Activated T-helper 1 cell treated with anti-CD3 and anti-CD28 coated beads, Interleukin-2, amount 50 U/mL, for 16 hours (primary cell): ENCODE results near the gene NECAB3.

Experiments
- DNase-seq, 2 donors: peaks; one replicate each; pipeline ENCODE4 v3.0.0-alpha.2; 2020; ENCODE audit warnings: low read depth in 1 of 2, low spot score in 1 of 2

The NECAB3 gene

DNA sequence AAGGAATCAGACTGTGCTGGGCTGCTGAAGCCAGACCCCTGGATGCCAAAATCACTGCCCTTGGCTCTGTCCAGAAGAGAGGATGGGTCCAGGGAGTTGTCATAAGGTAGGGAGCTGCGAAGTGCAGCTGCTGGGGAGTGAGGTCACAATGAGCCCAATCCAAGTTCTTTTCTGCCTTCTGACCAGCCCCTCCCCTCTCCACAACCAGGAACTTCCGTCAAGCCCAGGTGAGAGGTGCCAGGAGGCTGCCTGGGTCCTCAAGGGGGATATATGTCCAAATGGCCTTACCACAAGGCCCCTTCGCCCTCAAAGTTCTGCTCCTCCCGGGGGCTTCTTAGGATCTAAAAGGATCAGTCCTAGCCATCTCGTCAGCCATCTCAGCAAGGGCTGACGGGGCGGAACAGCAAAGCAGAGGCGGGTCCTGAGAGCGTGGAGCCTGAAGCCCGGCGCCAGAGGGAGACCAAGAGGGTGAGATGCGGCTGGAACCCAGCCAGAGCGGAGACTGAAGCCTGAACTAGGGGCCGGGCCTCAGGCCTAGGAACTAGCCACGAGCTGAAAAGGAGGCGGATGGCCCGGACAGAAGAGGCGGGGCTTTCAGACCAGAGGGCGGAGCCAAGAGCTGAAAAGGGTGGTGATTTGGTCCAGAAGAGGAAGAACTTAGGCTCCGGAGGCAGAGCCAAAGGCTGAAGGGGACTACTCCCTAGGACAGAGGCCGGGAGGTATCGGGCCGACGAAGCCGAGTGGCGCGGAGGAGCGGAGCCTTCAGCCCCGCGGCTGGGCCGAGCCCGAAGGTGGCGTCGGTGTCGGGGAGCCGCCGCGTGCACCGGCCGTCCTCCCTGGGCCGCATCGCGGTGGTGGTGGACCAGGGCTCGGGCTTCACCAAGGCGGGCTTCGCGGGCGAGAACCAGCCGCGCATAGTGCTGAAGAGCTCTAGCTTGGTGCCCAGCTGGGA is 7.7 kb downstream of the NECAB3 start, which contains the start of gene ACTL10:
ACTL10 (plus strand) TSS at position 651 of the 952 bp plus-strand sequence. CDS start 555 bp downstream, outside the sequence.
- DNase-seq: peak; percentile 54 to 68

DNA sequence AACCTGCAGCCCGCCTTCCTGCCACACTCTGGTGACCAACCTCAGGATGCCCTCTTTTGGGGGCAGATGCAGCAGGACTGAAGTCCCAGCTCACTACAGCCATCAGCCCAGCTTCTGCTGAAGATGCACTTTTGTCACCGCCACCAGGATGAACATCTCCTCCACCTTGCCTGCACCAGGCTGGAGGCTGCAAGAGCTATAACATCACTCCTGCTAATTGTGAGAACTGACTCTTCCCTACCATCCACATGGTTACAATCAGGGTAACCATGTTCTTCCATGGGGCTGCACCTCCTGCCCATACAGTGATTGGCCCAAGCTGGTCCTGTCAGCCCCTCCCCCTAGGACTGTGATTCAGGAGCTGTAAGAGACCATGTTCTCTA is 9.5 kb downstream of the NECAB3 start:
- DNase-seq: no peak

DNA sequence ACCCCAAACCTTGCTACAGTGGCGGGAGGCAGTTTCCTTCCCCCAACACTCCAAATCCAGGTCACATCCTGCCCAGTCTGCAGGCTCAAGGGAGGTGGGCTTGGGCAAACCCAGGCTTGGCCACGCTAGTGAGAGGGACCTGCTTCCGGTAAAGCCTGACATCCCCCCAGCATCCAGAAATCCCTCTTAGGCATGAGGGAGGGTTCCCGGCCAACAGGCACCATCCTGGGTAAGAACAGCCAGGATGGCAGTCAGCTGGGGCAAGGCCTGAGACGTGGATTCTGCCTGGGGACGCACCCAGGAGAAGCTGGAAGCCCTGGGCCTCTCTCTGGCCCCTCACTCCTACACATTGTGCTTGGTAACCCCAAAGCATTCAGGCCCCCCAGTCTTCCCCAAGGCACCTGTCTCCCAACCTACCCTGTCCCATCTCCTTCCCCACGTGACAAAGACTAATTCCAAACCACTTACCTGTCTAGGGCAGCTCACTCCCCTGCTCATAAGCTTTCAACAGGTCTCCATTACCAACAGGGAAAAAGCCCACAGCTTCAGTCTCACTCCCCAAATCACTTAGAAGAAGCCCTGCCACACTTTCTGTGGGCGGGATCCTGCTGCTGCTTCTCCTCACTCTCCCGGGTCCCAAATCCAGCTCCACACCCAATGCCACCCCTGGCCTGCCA is 10.0 kb downstream of the NECAB3 start:
- no peak for DNase-seq

- DNase-seq: peak; percentile 69 to 79
Measured at GRCh38 chr20:33663161-33664084, 10.8 kb downstream of the NECAB3 start.

GRCh38 chr20:33662172-33662571 is 12.1 kb downstream of the NECAB3 start, which contains the start of gene C20orf144:
C20orf144 (plus strand) TSS chr20:33662327; CDS start chr20:33662346, 19 bp downstream.
- no peak for DNase-seq

DNA sequence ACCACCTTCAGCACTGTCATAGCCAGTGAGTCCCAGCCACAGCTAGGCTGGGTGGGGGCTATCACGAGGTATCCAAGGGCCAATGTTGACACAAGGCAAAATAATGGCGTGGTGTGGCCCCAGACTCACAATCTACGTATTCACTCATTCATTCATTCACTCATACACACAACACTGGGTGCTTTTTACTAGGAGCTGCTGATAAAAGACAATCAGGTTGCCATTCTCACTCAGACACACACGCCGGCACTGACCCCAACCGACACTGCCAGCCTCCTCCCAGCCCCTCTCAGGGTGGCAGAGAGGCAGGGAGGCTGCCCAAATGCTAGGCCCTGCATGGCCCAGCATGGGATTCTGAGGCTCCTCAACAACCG is 13.6 kb downstream of the NECAB3 start:
- no peak for DNase-seq

GRCh38 chr20:33660035-33660684 is 14.1 kb downstream of the NECAB3 start:
- DNase-seq: no peak

- DNase-seq: no peak
Measured at GRCh38 chr20:33659341-33660034, 14.7 kb downstream of the NECAB3 start.

DNA sequence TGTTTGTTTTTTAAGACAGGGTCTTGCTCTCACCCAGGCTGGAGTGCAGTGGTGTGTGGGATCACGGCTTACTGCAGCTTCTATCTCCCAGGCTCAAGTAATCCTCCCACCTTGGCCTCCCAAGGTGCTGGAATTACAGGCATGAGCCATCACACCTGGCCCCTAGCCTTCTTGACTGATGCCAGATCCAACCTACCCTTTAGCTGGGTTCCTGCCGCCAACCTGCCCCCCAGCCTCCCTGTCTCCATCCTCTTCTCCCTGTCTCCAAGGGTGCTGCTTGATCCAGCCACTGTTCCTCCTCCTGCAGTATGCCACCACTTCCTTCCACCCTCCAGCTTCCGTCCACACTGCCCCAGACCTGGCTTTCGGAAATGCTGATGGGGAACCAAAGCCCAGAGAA is 15.3 kb downstream of the NECAB3 start:
- no peak for DNase-seq

DNA sequence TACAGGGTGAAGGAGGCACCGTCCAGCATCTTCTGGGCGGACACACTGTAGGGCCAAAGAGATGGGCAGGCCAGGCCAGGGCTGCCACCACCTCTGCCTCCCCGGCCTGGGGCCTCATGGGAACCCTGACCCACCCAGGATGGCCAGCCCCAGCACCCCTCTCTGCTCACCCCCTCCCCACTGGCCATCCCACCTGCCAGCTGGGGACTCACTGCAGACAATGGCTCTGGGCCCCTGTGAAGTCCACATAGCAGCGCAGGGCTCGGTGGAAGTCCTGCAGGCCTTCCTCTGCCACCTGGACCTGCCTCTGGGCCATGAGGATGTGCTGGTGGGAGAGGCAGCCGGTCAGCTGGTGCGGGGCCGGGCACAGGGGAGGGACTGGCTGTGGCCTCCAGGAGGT is 15.7 kb downstream of the NECAB3 start:
- DNase-seq: no peak

DNA sequence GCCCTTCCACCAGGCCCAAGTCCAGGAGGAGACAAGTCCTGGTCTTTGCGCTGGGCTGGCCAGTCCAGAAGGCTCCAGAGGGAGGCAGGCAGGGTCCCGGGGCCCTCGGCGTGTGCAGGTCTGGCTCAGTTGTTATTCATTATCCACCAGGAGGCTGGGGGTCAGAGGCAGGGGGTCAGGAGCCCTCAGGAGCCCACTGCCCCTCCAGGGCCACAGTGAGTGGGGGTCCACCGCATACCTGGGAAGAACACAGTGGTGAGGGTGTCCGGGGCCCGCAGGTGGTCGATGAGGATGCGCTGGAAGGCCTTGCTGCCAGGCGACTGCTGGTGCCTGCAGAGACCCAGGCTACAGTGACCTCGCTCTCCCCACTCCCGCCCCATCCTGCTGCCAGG is 16.5 kb downstream of the NECAB3 start:
- DNase-seq: no peak

- no peak for DNase-seq
Measured at GRCh38 chr20:33656783-33657703, 17.2 kb downstream of the NECAB3 start.

DNA sequence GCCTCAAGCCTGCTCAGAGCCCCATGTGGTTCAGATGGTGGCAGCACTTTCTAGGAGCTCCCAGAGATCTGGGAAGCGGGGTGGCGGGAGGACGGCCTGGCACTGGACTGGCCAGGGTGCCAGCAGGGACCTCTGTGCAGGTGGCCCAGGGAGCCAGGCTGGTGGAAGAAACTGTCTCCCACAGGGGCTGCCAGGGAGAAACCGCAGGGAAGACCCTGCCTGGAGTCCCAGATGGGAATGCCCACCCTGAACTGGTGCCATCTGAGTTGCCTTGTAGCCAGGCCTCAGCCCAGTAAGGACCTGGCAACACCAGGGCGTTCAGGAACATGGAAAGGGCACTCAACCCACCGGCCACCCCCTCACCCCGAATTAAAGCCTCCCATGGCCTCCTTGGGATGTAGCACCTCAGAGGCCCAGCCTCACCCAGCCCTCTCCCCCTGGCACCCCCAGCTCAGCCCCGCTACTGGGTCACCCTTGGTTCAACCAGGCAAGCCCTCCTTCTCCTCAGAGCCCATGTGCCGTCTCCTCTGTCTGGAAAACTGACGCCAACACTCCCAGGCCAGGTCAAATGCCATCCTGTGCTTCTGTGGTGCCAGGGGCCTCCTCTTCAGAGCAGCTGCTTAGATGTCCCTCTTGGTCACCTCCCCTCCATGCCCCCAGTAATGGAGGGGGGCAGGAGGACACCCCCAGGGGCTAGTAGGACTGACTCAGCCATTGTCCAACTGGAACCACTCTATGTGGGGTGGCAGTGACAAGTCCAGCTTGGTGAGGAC is 18.0 kb downstream of the NECAB3 start:
- no peak for DNase-seq

DNA sequence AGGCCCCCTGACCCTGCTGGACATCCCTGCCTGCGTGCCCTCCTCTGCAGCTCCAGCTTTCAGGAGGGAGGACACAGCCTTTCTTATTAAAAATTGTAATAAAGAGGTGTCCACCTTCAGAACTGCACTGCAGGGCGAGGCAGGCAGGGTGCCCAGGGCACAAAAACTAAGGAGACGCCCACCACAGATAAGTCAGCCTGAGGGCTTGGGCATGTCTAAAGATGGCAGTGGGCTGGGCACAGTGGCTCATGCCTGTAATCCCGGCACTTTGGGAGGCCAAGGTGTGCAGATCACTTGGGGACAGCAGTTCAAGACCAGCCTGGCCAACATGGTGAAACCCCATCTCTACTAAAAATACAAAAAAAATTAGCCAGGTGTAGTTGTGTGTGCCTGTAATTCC is 19.1 kb downstream of the NECAB3 start:
- no peak for DNase-seq

- DNase-seq: no peak
Measured at GRCh38 chr20:33654680-33655161, 19.5 kb downstream of the NECAB3 start.

GRCh38 chr20:33653900-33654596 is 20.2 kb downstream of the NECAB3 start:
- DNase-seq: no peak

DNA sequence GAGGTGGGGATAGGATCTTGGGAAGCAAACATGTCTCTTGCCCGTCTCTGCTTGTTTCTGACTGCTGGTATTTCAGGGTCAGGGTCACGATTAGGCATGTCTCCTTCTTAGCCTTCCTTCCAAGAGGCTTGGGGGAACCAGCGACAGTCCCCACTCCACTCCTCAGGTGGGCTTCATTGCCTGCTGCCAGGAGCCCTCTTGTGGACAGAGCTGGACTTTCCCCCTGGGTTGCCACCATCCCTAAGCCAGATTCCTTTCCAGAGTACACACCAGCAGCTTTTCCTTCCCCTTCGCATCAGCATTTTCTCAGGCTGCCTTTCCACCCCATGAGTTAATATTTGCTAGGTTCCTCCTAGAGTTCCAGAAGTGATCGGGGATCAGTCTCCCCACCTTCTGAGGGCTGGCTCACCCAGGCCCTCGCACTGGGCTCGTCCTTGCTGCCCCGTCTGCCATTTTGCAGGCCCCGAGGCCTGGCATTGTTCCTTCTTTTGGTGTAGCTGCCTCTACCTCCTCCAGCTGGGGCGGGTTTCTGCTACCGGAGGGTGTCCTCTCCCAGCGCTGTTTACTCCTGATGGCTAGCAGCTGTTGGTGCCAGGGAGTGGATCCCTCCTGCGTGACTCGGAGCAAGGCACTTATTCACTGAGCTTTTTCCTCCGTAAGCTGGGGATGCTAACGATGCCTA is 20.9 kb downstream of the NECAB3 start:
- no peak for DNase-seq
